SK-N-MC (cell line): ENCODE measurements around the gene UBE2E2.

Experiments
- DNase-seq: peaks from one replicate; pipeline ENCODE4 v3.0.0-alpha.2; 2011; ENCODE audit warnings: low read depth, low spot score
- H3K27ac ChIP-seq: fragments of 200-600 bp; sonication (generic); 2 replicates; pipeline ENCODE4 v1.5.1; 2016; ENCODE audit warnings: mixed run types
- H3K36me3 ChIP-seq: fragments of 200-600 bp; sonication (generic); 2 replicates; pipeline ENCODE4 v1.6.1; 2017; ENCODE audit warnings: antibody characterized with exemption, low read length, mixed read lengths; ENCODE audit not compliant: insufficient read depth
- H3K4me3 ChIP-seq: fragments of 200-600 bp; sonication (generic); 2 replicates; pipeline ENCODE4 v1.5.1; 2016
- H3K9ac ChIP-seq: fragments of 200-600 bp; sonication (generic); 2 replicates; pipeline ENCODE4 v1.8.0; 2017; ENCODE audit warnings: mixed run types, mixed read lengths; ENCODE audit not compliant: insufficient read length
- H3K9me3 ChIP-seq: fragments of 200-600 bp; sonication (generic); 2 replicates; pipeline ENCODE4 v1.6.1; 2017; ENCODE audit warnings: low read depth, mild to moderate bottlenecking, antibody characterized with exemption, low read length, moderate library complexity, mixed read lengths
- EZH2 ChIP-seq: fragments of 200-600 bp; sonication (generic); IDR thresholded peaks from one replicate; pipeline ENCODE4 v1.6.1; 2017; ENCODE audit warnings: antibody characterized with exemption
- FOXP2 ChIP-seq: optimal IDR thresholded peaks from 2 replicates; pipeline ENCODE3; 2011; ENCODE audit warnings: mild to moderate bottlenecking, moderate library complexity; ENCODE audit not compliant: insufficient read depth; ENCODE audit errors: extremely low read length, control extremely low read depth
- POLR2AphosphoS5 ChIP-seq: IDR thresholded peaks from 2 replicates; pipeline ENCODE4 v1.6.1; 2012; ENCODE audit warnings: mild to moderate bottlenecking, low read depth, low read length, borderline replicate concordance

Gene UBE2E2

GRCh38 chr3:23356923-23357322 lies 153.8 kb downstream of the UBE2E2 start:
- H3K9me3 ChIP-seq, result no peaks in the 10 kb centered on the region
- DNase-seq, result no peak
- H3K4me3 ChIP-seq, result no peak overlapping the region
- no peak overlapping the region for H3K27ac ChIP-seq
- TF ChIP-seq EZH2, result no peak
- TF ChIP-seq POLR2AphosphoS5, result no peak
- no peak for TF ChIP-seq FOXP2
- H3K36me3 ChIP-seq, result no peaks in the 10 kb centered on the region
- no peak overlapping the region for H3K9ac ChIP-seq

- H3K36me3 ChIP-seq, result no peaks in the 10 kb centered on the region
Observed at GRCh38 chr3:23359116-23359515, 156.0 kb downstream of the UBE2E2 start.

GRCh38 chr3:23365066-23365465 lies 161.9 kb downstream of the UBE2E2 start:
- DNase-seq, result no peak
- no peaks in the 10 kb centered on the region for H3K9me3 ChIP-seq
- H3K4me3 ChIP-seq, result no peak overlapping the region
- no peak overlapping the region for H3K9ac ChIP-seq
- no peak for TF ChIP-seq EZH2
- TF ChIP-seq FOXP2, result no peak
- no peak for TF ChIP-seq POLR2AphosphoS5
- no peak overlapping the region for H3K27ac ChIP-seq
- no peaks in the 10 kb centered on the region for H3K36me3 ChIP-seq

More at GRCh38 chr3:23359116-23359515, 156.0 kb downstream of the UBE2E2 start:
- TF ChIP-seq POLR2AphosphoS5, result no peak
- no peak for TF ChIP-seq FOXP2
- TF ChIP-seq EZH2, result no peak
- Histone ChIP-seq H3K4me3 (no peak overlapping the region), H3K9ac (no peak overlapping the region), H3K27ac (no peak overlapping the region), H3K9me3 (no peaks in the 10 kb centered on the region)
- DNase-seq, result no peak

- H3K9me3 ChIP-seq, result no peaks in the 10 kb centered on the region
- DNase-seq, result no peak
- TF ChIP-seq FOXP2 (no peak), EZH2 (no peak), POLR2AphosphoS5 (no peak)
- no peaks in the 10 kb centered on the region for H3K36me3 ChIP-seq
- H3K9ac ChIP-seq, result no peak overlapping the region
- no peak overlapping the region for H3K27ac ChIP-seq
- no peak overlapping the region for H3K4me3 ChIP-seq
Observed at GRCh38 chr3:23368731-23369130, 165.6 kb downstream of the UBE2E2 start.

- no peak for TF ChIP-seq EZH2
- no peak for TF ChIP-seq FOXP2
- TF ChIP-seq POLR2AphosphoS5, result no peak
- Histone ChIP-seq H3K27ac (no peak overlapping the region), H3K4me3 (no peak overlapping the region), H3K36me3 (no peaks in the 10 kb centered on the region), H3K9ac (no peak overlapping the region), H3K9me3 (no peaks in the 10 kb centered on the region)
- no peak for DNase-seq
Observed at GRCh38 chr3:23372285-23372684, 169.2 kb downstream of the UBE2E2 start.

GRCh38 chr3:23376516-23377248 lies 173.6 kb downstream of the UBE2E2 start:
- Histone ChIP-seq H3K27ac (no peak overlapping the region), H3K9me3 (no peaks in the 10 kb centered on the region), H3K9ac (no peak overlapping the region), H3K4me3 (no peak overlapping the region), H3K36me3 (no peaks in the 10 kb centered on the region)
- TF ChIP-seq EZH2, result no peak
- no peak for TF ChIP-seq POLR2AphosphoS5
- no peak for TF ChIP-seq FOXP2
- no peak for DNase-seq

GRCh38 chr3:23377928-23378672 lies 175.0 kb downstream of the UBE2E2 start:
- Histone ChIP-seq H3K4me3 (peak overlapping the region; percentile 42; the same call in 1 of the 2 replicates), H3K36me3 (no peaks in the 10 kb centered on the region), H3K27ac (peak overlapping the region; percentile 81), H3K9me3 (no peaks in the 10 kb centered on the region), H3K9ac (peak overlapping the region; percentile 32)
- TF ChIP-seq FOXP2 (no peak), POLR2AphosphoS5 (no peak)
- peak; percentile 22 for DNase-seq

GRCh38 chr3:23383875-23384274 lies 180.7 kb downstream of the UBE2E2 start:
- TF ChIP-seq EZH2 (no peak), FOXP2 (no peak), POLR2AphosphoS5 (no peak)
- Histone ChIP-seq H3K27ac (no peak overlapping the region), H3K36me3 (no peaks in the 10 kb centered on the region), H3K9ac (no peak overlapping the region), H3K9me3 (no peaks in the 10 kb centered on the region), H3K4me3 (no peak overlapping the region)
- DNase-seq, result no peak
